Stimulated activated CD4-positive, alpha-beta T cell treated with anti-CD3 and anti-CD28 coated beads, Interleukin-15, amount 100 ng/mL, for 1 hour (primary cell): ENCODE measurements around the gene ADAMTS3.

Experiments
- DNase-seq, 2 donors: peaks; one replicate each; pipeline ENCODE4 v3.0.0-alpha.2; 2020; ENCODE audit warnings: low read depth in 1 of 2, low spot score in 1 of 2

The ADAMTS3 gene

GRCh38 chr4:72352711-72353110, 216.3 kb downstream of the ADAMTS3 start:
- DNase-seq, result no peak

GRCh38 chr4:72351521-72351920, 217.5 kb downstream of the ADAMTS3 start:
- DNase-seq, result no peak

- no peak for DNase-seq
Observed at GRCh38 chr4:72348701-72349100, 220.3 kb downstream of the ADAMTS3 start.

GRCh38 chr4:72344418-72344817, 224.6 kb downstream of the ADAMTS3 start:
- no peak for DNase-seq

GRCh38 chr4:72341432-72341820, 227.6 kb downstream of the ADAMTS3 start:
- DNase-seq, result no peak

GRCh38 chr4:72340803-72341431, 228.1 kb downstream of the ADAMTS3 start:
- DNase-seq, result no peak

GRCh38 chr4:72338060-72338459, 231.0 kb downstream of the ADAMTS3 start:
- DNase-seq, result no peak

GRCh38 chr4:72330381-72330780, 238.6 kb downstream of the ADAMTS3 start:
- DNase-seq, result no peak

GRCh38 chr4:72326692-72327632, 242.1 kb downstream of the ADAMTS3 start:
- DNase-seq, result no peak

GRCh38 chr4:72325215-72325614, 243.8 kb downstream of the ADAMTS3 start:
- no peak for DNase-seq

GRCh38 chr4:72323227-72323626, 245.8 kb downstream of the ADAMTS3 start:
- no peak for DNase-seq

GRCh38 chr4:72320223-72320948, 248.6 kb downstream of the ADAMTS3 start:
- DNase-seq, result no peak

GRCh38 chr4:72319601-72320021, 249.4 kb downstream of the ADAMTS3 start:
- no peak for DNase-seq

- DNase-seq, result no peak
Observed at GRCh38 chr4:72318421-72319170, 250.4 kb downstream of the ADAMTS3 start.

- DNase-seq, result no peak
Observed at GRCh38 chr4:72314869-72315268, 254.2 kb downstream of the ADAMTS3 start.

GRCh38 chr4:72313121-72313520, 255.9 kb downstream of the ADAMTS3 start:
- no peak for DNase-seq

GRCh38 chr4:72312032-72312650, 256.9 kb downstream of the ADAMTS3 start:
- DNase-seq, result no peak

GRCh38 chr4:72311291-72311690, 257.7 kb downstream of the ADAMTS3 start:
- DNase-seq, result no peak

GRCh38 chr4:72305620-72306019, 263.4 kb downstream of the ADAMTS3 start:
- no peak for DNase-seq

GRCh38 chr4:72305080-72305479, 263.9 kb downstream of the ADAMTS3 start:
- no peak for DNase-seq
